Measurements from ENCODE around the gene GAA.
A peak's percentile ranks its signal among the peaks of the same experiment; 100 is the strongest.

The GAA gene

GRCh38 chr17:80101946-80102663 is 724 bp downstream of the GAA start:
- Histone ChIP-seq H3K4me1 (ENCODE audit: insufficient read depth, low read length, poor library complexity, severe bottlenecking) (peaks cover 22% of the 10 kb centered on the region), H3K4me2 (ENCODE audit: low read depth, low read length, poor library complexity, severe bottlenecking) (peak overlapping the region; percentile 96), H3F3A (ENCODE audit: low read depth) (no peaks in the 10 kb centered on the region), H3K9me3 (ENCODE audit: insufficient read depth, low read depth, low read length) (no peaks in the 10 kb centered on the region), H3K27me3 (ENCODE audit: insufficient read depth, low read length, poor library complexity, severe bottlenecking) (no peaks in the 10 kb centered on the region), H3K9ac (ENCODE audit: low read depth, low read length, poor library complexity, severe bottlenecking) (peak overlapping the region; percentile 87), H3K36me3 (ENCODE audit: insufficient read depth, low read length) (no peaks in the 10 kb centered on the region), H4K20me1 (ENCODE audit: insufficient read depth, low read length, poor library complexity, severe bottlenecking) (no peaks in the 10 kb centered on the region), H3K79me2 (ENCODE audit: insufficient read depth, low read length) (peaks cover 7% of the 10 kb centered on the region), H3K9me2 (replicated peaks; ENCODE audit: low read depth, low read length) (no peaks in the 10 kb centered on the region), H3K4me3 (ENCODE audit: low read length, poor library complexity, severe bottlenecking) (peak overlapping the region; percentile 97), H2AFZ (ENCODE audit: low read length) (peak overlapping the region; percentile 98)
- TF ChIP-seq, protein P1, sequence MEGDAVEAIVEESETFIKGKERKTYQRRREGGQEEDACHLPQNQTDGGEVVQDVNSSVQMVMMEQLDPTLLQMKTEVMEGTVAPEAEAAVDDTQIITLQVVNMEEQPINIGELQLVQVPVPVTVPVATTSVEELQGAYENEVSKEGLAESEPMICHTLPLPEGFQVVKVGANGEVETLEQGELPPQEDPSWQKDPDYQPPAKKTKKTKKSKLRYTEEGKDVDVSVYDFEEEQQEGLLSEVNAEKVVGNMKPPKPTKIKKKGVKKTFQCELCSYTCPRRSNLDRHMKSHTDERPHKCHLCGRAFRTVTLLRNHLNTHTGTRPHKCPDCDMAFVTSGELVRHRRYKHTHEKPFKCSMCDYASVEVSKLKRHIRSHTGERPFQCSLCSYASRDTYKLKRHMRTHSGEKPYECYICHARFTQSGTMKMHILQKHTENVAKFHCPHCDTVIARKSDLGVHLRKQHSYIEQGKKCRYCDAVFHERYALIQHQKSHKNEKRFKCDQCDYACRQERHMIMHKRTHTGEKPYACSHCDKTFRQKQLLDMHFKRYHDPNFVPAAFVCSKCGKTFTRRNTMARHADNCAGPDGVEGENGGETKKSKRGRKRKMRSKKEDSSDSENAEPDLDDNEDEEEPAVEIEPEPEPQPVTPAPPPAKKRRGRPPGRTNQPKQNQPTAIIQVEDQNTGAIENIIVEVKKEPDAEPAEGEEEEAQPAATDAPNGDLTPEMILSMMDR (conservative IDR thresholded peaks at IDR 0.05; ENCODE audit: low read length): no peak
- TF ChIP-seq EZH2phosphoT487 (IDR thresholded peaks at IDR 0.05; ENCODE audit: borderline replicate concordance): no peak

- Histone ChIP-seq H4K20me1 (ENCODE audit: insufficient read depth, low read length, poor library complexity, severe bottlenecking) (no peaks in the 10 kb centered on the region), H3F3A (ENCODE audit: low read depth) (no peaks in the 10 kb centered on the region), H3K9me2 (replicated peaks; ENCODE audit: low read depth, low read length) (no peaks in the 10 kb centered on the region), H2AFZ (ENCODE audit: low read length) (no peak overlapping the region), H3K9ac (ENCODE audit: low read depth, low read length, poor library complexity, severe bottlenecking) (peak overlapping the region; percentile 87), H3K4me2 (ENCODE audit: low read depth, low read length, poor library complexity, severe bottlenecking) (peak overlapping the region; percentile 96), H3K79me2 (ENCODE audit: insufficient read depth, low read length) (peaks cover 7% of the 10 kb centered on the region), H3K4me1 (ENCODE audit: insufficient read depth, low read length, poor library complexity, severe bottlenecking) (peaks cover 22% of the 10 kb centered on the region), H3K4me3 (ENCODE audit: low read length, poor library complexity, severe bottlenecking) (peak overlapping the region; percentile 97), H3K9me3 (ENCODE audit: insufficient read depth, low read depth, low read length) (no peaks in the 10 kb centered on the region), H3K36me3 (ENCODE audit: insufficient read depth, low read length) (no peaks in the 10 kb centered on the region), H3K27me3 (ENCODE audit: insufficient read depth, low read length, poor library complexity, severe bottlenecking) (no peaks in the 10 kb centered on the region)
- TF ChIP-seq, protein P1 (conservative IDR thresholded peaks at IDR 0.05; ENCODE audit: low read length): no peak
- no peak for TF ChIP-seq EZH2phosphoT487 (IDR thresholded peaks at IDR 0.05; ENCODE audit: borderline replicate concordance)
These were observed 1.5 kb downstream of the GAA start for GRCh38 chr17:80102664-80103448.

- Histone ChIP-seq H3K79me2 (ENCODE audit: insufficient read depth, low read length) (peaks cover 7% of the 10 kb centered on the region), H3K27me3 (ENCODE audit: insufficient read depth, low read length, poor library complexity, severe bottlenecking) (no peaks in the 10 kb centered on the region), H3K9me2 (replicated peaks; ENCODE audit: low read depth, low read length) (no peaks in the 10 kb centered on the region), H3K36me3 (ENCODE audit: insufficient read depth, low read length) (no peaks in the 10 kb centered on the region), H3K9ac (ENCODE audit: low read depth, low read length, poor library complexity, severe bottlenecking) (peak overlapping the region; percentile 87), H2AFZ (ENCODE audit: low read length) (no peak overlapping the region), H3K4me2 (ENCODE audit: low read depth, low read length, poor library complexity, severe bottlenecking) (peak overlapping the region; percentile 96), H3K9me3 (ENCODE audit: insufficient read depth, low read depth, low read length) (no peaks in the 10 kb centered on the region), H3K4me1 (ENCODE audit: insufficient read depth, low read length, poor library complexity, severe bottlenecking) (peaks cover 22% of the 10 kb centered on the region), H3F3A (ENCODE audit: low read depth) (no peaks in the 10 kb centered on the region), H4K20me1 (ENCODE audit: insufficient read depth, low read length, poor library complexity, severe bottlenecking) (no peaks in the 10 kb centered on the region), H3K4me3 (ENCODE audit: low read length, poor library complexity, severe bottlenecking) (no peak overlapping the region)
- TF ChIP-seq, protein P1 (conservative IDR thresholded peaks at IDR 0.05; ENCODE audit: low read length): no peak
- TF ChIP-seq EZH2phosphoT487 (IDR thresholded peaks at IDR 0.05; ENCODE audit: borderline replicate concordance): no peak
These were observed 2.2 kb downstream of the GAA start for GRCh38 chr17:80103449-80104085.

All from Loucy (cell line).